GM19240 (cell line): ENCODE results near the gene TTBK2.
"Not testable (repeated sequence)": the region's sequence is repeated elsewhere in the genome, so short reads cannot be mapped to it uniquely, and the experiment has no call there.

Experiments used
- DNase-seq: peaks from one replicate; pipeline ENCODE4 v3.0.0; 2011; ENCODE audit warnings: low spot score; ENCODE audit not compliant: insufficient read length

Gene TTBK2

GRCh38 chr15:42908538-42908937 is 12.0 kb downstream of the TTBK2 start:
- no peak for DNase-seq

- DNase-seq: no peak
Measured at GRCh38 chr15:42903388-42904324, 16.9 kb downstream of the TTBK2 start.

- not testable (repeated sequence) for DNase-seq
Measured at GRCh38 chr15:42893911-42894310, 26.7 kb downstream of the TTBK2 start.

GRCh38 chr15:42891569-42891968 is 29.0 kb downstream of the TTBK2 start:
- DNase-seq: no peak

GRCh38 chr15:42890161-42890913 is 30.2 kb downstream of the TTBK2 start:
- no peak for DNase-seq

GRCh38 chr15:42887384-42887783 is 33.2 kb downstream of the TTBK2 start:
- not testable (repeated sequence) for DNase-seq

- no peak for DNase-seq
Measured at GRCh38 chr15:42880121-42880520, 40.5 kb downstream of the TTBK2 start.

GRCh38 chr15:42879443-42879842 is 41.1 kb downstream of the TTBK2 start:
- DNase-seq: no peak

- DNase-seq: no peak
Measured at GRCh38 chr15:42876224-42876623, 44.4 kb downstream of the TTBK2 start.

GRCh38 chr15:42868683-42869082 is 51.9 kb downstream of the TTBK2 start:
- DNase-seq: no peak

- DNase-seq: no peak
Measured at GRCh38 chr15:42863572-42864239, 56.9 kb downstream of the TTBK2 start.

- DNase-seq: no peak
Measured at GRCh38 chr15:42858999-42859789, 61.4 kb downstream of the TTBK2 start.

- DNase-seq: no peak
Measured at GRCh38 chr15:42858540-42858939, 62.0 kb downstream of the TTBK2 start.

- DNase-seq: no peak
Measured at GRCh38 chr15:42854576-42854975, 66.0 kb downstream of the TTBK2 start.

GRCh38 chr15:42849836-42850235 is 70.7 kb downstream of the TTBK2 start:
- DNase-seq: no peak

- no peak for DNase-seq
Measured at GRCh38 chr15:42848846-42849245, 71.7 kb downstream of the TTBK2 start.

GRCh38 chr15:42846647-42847046 is 73.9 kb downstream of the TTBK2 start:
- no peak for DNase-seq

GRCh38 chr15:42845581-42845980 is 75.0 kb downstream of the TTBK2 start:
- no peak for DNase-seq

GRCh38 chr15:42843699-42844098 is 76.9 kb downstream of the TTBK2 start:
- no peak for DNase-seq

GRCh38 chr15:42836251-42836650 is 84.3 kb downstream of the TTBK2 start:
- DNase-seq: no peak

- DNase-seq: no peak
Measured at GRCh38 chr15:42832576-42832975, 88.0 kb downstream of the TTBK2 start.
